Endothelial cell (in vitro differentiated cells): ENCODE data around the gene TFDP1. TPM values are rescaled to one million over a fixed set of nuclear protein-coding genes. Genes with fewer than 3 reads are reported as not detected.

Experiments used
- DNase-seq: peaks from one replicate; pipeline ENCODE4 v3.0.0; 2021; ENCODE audit warnings: low spot score
- H3K27ac Mint-ChIP-seq: one replicate; pipeline ENCODE4 v1.8.0; 2021; ENCODE audit warnings: mixed read lengths, inconsistent platforms; ENCODE audit not compliant: unreplicated experiment
- H3K27me3 Mint-ChIP-seq: one replicate; pipeline ENCODE4 v1.8.0; 2021; ENCODE audit warnings: mild to moderate bottlenecking, moderate library complexity, mixed read lengths, inconsistent platforms; ENCODE audit not compliant: unreplicated experiment
- H3K36me3 Mint-ChIP-seq: one replicate; pipeline ENCODE4 v1.8.0; 2021; ENCODE audit warnings: mild to moderate bottlenecking, low read depth, mixed read lengths, inconsistent platforms; ENCODE audit not compliant: unreplicated experiment
- H3K4me1 Mint-ChIP-seq: one replicate; pipeline ENCODE4 v1.8.0; 2021; ENCODE audit warnings: mild to moderate bottlenecking, mixed read lengths, inconsistent platforms; ENCODE audit not compliant: unreplicated experiment
- H3K4me3 Mint-ChIP-seq: one replicate; pipeline ENCODE4 v1.8.0; 2021; ENCODE audit warnings: mild to moderate bottlenecking, mixed read lengths, inconsistent platforms; ENCODE audit not compliant: unreplicated experiment
- H3K9me3 Mint-ChIP-seq: one replicate; pipeline ENCODE4 v1.8.0; 2021; ENCODE audit warnings: mixed read lengths, inconsistent platforms; ENCODE audit not compliant: unreplicated experiment
- CTCF ChIP-seq: fragments of 200-600 bp; sonication (generic); IDR thresholded peaks from one replicate; pipeline ENCODE4 v1.5.0; 2021; ENCODE audit warnings: antibody characterized with exemption; ENCODE audit not compliant: unreplicated experiment
- total RNA-seq: library from RNA; stranded (reverse); fragmentation: NEBNext Ultra II Directional; extraction: Animal tissue kit (Norgen Biotek cat#: 25700); gene quantifications from one replicate; pipeline ENCODE4 v1.2.1, GENCODE V29; 2021; ENCODE audit not compliant: unreplicated experiment

Gene TFDP1
- total RNA-seq, 1 donor from 2014 or later, result 65.8 TPM

- DNase-seq, result no peak
- no peak overlapping the region for H3K27ac Mint-ChIP-seq
- H3K27me3 Mint-ChIP-seq, result peaks cover 6% of the 10 kb centered on the region
These were observed 70.2 kb downstream of the TFDP1 start for GRCh38 chr13:113654591-113655345.

GRCh38 chr13:113655346-113656002 lies 70.9 kb downstream of the TFDP1 start:
- H3K4me3 Mint-ChIP-seq, result no peak overlapping the region
- H3K36me3 Mint-ChIP-seq, result no peaks in the 10 kb centered on the region

More at GRCh38 chr13:113654591-113655345, 70.2 kb downstream of the TFDP1 start:
- no peak for TF ChIP-seq CTCF
- Mint-ChIP-seq H3K4me1 (peaks cover 13% of the 10 kb centered on the region), H3K9me3 (no peaks in the 10 kb centered on the region), H3K4me3 (no peak overlapping the region), H3K36me3 (no peaks in the 10 kb centered on the region)

GRCh38 chr13:113656003-113656588 lies 71.5 kb downstream of the TFDP1 start:
- Mint-ChIP-seq H3K9me3 (no peaks in the 10 kb centered on the region), H3K36me3 (no peaks in the 10 kb centered on the region), H3K27ac (no peak overlapping the region), H3K4me3 (no peak overlapping the region), H3K4me1 (peaks cover 8% of the 10 kb centered on the region), H3K27me3 (peaks cover 4% of the 10 kb centered on the region)
- DNase-seq, result no peak
- no peak for TF ChIP-seq CTCF

More at GRCh38 chr13:113655346-113656002, 70.9 kb downstream of the TFDP1 start:
- Mint-ChIP-seq H3K4me1 (peaks cover 8% of the 10 kb centered on the region), H3K27me3 (peaks cover 4% of the 10 kb centered on the region), H3K27ac (no peak overlapping the region), H3K9me3 (no peaks in the 10 kb centered on the region)
- DNase-seq, result no peak
- TF ChIP-seq CTCF, result no peak

GRCh38 chr13:113656831-113657671 lies 72.5 kb downstream of the TFDP1 start:
- H3K27me3 Mint-ChIP-seq, result peaks cover 4% of the 10 kb centered on the region
- DNase-seq, result no peak

More at GRCh38 chr13:113656831-113657671, 72.5 kb downstream of the TFDP1 start:
- H3K27ac Mint-ChIP-seq, result no peak overlapping the region
- no peak overlapping the region for H3K4me3 Mint-ChIP-seq
- peaks cover 8% of the 10 kb centered on the region for H3K4me1 Mint-ChIP-seq
- no peaks in the 10 kb centered on the region for H3K36me3 Mint-ChIP-seq
- no peaks in the 10 kb centered on the region for H3K9me3 Mint-ChIP-seq
- no peak for TF ChIP-seq CTCF
